OCI-LY1 (cell line): ENCODE results near the gene PSMD1.

Experiments
- H2AFZ ChIP-seq: fragments of 200-600 bp; sonication (generic), shearing (Covaris generic); 2 replicates; pipeline ENCODE4 v1.6.0; 2014; ENCODE audit warnings: antibody characterized with exemption, mild to moderate bottlenecking, low read length
- H3F3A ChIP-seq: fragments of 200-600 bp; sonication (generic), shearing (Covaris generic); 2 replicates; pipeline ENCODE4 v1.6.0; 2014; ENCODE audit warnings: mild to moderate bottlenecking, antibody characterized with exemption, low read length, moderate library complexity; ENCODE audit not compliant: insufficient read depth
- H3K27ac ChIP-seq: fragments of 200-600 bp; sonication (generic); 2 replicates; pipeline ENCODE4 v1.5.1; 2014; ENCODE audit warnings: low read length, mixed run types, mild to moderate bottlenecking, low read depth; ENCODE audit not compliant: poor library complexity, severe bottlenecking
- H3K27me3 ChIP-seq: fragments of 200-600 bp; sonication (generic); 2 replicates; pipeline ENCODE4 v1.6.0; 2014; ENCODE audit warnings: antibody characterized with exemption, mild to moderate bottlenecking, low read length, moderate library complexity; ENCODE audit not compliant: insufficient read depth
- H3K36me3 ChIP-seq: fragments of 200-600 bp; sonication (generic); 2 replicates; pipeline ENCODE4 v1.6.1; 2014; ENCODE audit warnings: mild to moderate bottlenecking, antibody characterized with exemption, low read length, moderate library complexity, mixed read lengths; ENCODE audit not compliant: insufficient read depth
- H3K4me1 ChIP-seq: fragments of 200-600 bp; sonication (generic); 2 replicates; pipeline ENCODE4 v1.5.1; 2014; ENCODE audit warnings: mild to moderate bottlenecking, low read length, moderate library complexity; ENCODE audit not compliant: insufficient read depth, severe bottlenecking
- H3K4me2 ChIP-seq: fragments of 200-600 bp; sonication (generic), shearing (Covaris generic); 2 replicates; pipeline ENCODE4 v1.6.1; 2014; ENCODE audit warnings: low read length
- H3K4me3 ChIP-seq: fragments of 200-600 bp; sonication (generic); 2 replicates; pipeline ENCODE4 v1.5.1; 2014; ENCODE audit warnings: low read length, low read depth, mild to moderate bottlenecking, mixed read lengths; ENCODE audit not compliant: poor library complexity, severe bottlenecking
- H3K79me2 ChIP-seq: fragments of 200-600 bp; shearing (Covaris generic); 2 replicates; pipeline ENCODE4 v1.6.1; 2016; ENCODE audit warnings: mixed run types, low read length, mixed read lengths; ENCODE audit not compliant: insufficient read depth
- H3K9ac ChIP-seq: fragments of 200-600 bp; sonication (generic), shearing (Covaris generic); 2 replicates; pipeline ENCODE4 v1.6.1; 2014; ENCODE audit warnings: mild to moderate bottlenecking, low read length, mixed read lengths
- H3K9me2 ChIP-seq: fragments of 200-600 bp; sonication (generic), shearing (Covaris generic); 2 replicates; pipeline ENCODE4 v1.6.1; 2014; ENCODE audit warnings: low read depth, mild to moderate bottlenecking, low read length, mixed read lengths
- H3K9me3 ChIP-seq: fragments of 200-600 bp; shearing (Covaris generic); 2 replicates; pipeline ENCODE4 v1.6.1; 2014; ENCODE audit warnings: low read length, mixed read lengths
- H4K20me1 ChIP-seq: fragments of 200-600 bp; sonication (generic), shearing (Covaris generic); 2 replicates; pipeline ENCODE4 v1.6.0; 2016; ENCODE audit warnings: mild to moderate bottlenecking, low read length; ENCODE audit not compliant: insufficient read depth
- EZH2 ChIP-seq: fragments of 200-600 bp; sonication (generic), shearing (Covaris generic); IDR thresholded peaks from 2 replicates; pipeline ENCODE4 v1.8.0; 2017; ENCODE audit warnings: borderline replicate concordance, mixed run types, mild to moderate bottlenecking, antibody characterized with exemption, low read length, moderate library complexity, mixed read lengths
- TF ChIP-seq, protein P1 (sequence below): fragments of 200-600 bp; sonication (generic), shearing (Covaris generic); IDR thresholded peaks from 2 replicates; pipeline ENCODE4 v1.5.1; 2017; ENCODE audit warnings: mild to moderate bottlenecking, antibody characterized with exemption, low read length, moderate library complexity, mixed read lengths

The PSMD1 gene

GRCh38 chr2:231118614-231118942, 61.9 kb downstream of the PSMD1 start:
- no peak overlapping the region for H3K9ac ChIP-seq

DNA sequence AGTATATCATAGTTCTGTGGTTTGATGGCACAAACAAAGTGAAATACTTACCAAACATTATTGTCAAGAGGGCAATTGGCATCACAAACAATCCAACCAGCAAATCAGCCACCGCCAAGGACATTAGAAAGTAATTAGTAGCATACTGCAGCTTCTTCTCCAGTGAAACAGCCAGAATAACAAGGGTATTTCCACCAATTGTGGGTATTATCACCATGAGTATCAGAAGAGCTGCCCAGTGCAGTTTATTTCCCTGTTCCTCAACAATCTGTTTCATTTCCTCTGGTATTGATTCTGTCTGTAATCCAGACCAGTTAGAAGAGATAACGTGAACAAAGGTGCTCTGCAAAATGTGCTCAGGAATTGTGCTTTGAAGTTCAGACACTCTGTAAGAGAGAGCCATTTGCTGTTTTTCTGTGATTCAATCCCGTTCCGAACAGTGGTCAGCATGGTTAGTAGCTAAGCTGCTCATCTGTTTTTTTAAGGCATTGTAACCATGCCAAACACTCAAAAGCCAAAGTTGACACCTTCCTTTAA, 66.8 kb downstream of the PSMD1 start:
- H3K36me3 ChIP-seq = 0 out of 2 replicates have a peak, but pooled peaks cover 4% of the 10 kb centered on the region
- H3K27me3 ChIP-seq = no peaks in the 10 kb centered on the region
- H4K20me1 ChIP-seq = no peaks in the 10 kb centered on the region
- H3K79me2 ChIP-seq = no peaks in the 10 kb centered on the region
- no peaks in the 10 kb centered on the region for H3K9me3 ChIP-seq
- H3F3A ChIP-seq = no peaks in the 10 kb centered on the region
- H3K9me2 ChIP-seq = no peaks in the 10 kb centered on the region
- H3K9ac ChIP-seq = no peak overlapping the region
- H3K27ac ChIP-seq = no peak overlapping the region
- TF ChIP-seq, protein P1, sequence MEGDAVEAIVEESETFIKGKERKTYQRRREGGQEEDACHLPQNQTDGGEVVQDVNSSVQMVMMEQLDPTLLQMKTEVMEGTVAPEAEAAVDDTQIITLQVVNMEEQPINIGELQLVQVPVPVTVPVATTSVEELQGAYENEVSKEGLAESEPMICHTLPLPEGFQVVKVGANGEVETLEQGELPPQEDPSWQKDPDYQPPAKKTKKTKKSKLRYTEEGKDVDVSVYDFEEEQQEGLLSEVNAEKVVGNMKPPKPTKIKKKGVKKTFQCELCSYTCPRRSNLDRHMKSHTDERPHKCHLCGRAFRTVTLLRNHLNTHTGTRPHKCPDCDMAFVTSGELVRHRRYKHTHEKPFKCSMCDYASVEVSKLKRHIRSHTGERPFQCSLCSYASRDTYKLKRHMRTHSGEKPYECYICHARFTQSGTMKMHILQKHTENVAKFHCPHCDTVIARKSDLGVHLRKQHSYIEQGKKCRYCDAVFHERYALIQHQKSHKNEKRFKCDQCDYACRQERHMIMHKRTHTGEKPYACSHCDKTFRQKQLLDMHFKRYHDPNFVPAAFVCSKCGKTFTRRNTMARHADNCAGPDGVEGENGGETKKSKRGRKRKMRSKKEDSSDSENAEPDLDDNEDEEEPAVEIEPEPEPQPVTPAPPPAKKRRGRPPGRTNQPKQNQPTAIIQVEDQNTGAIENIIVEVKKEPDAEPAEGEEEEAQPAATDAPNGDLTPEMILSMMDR = no peak
- TF ChIP-seq EZH2 = no peak
- peaks cover 7% of the 10 kb centered on the region for H3K4me1 ChIP-seq
- no peak overlapping the region for H2AFZ ChIP-seq
- no peak overlapping the region for H3K4me2 ChIP-seq
- no peak overlapping the region for H3K4me3 ChIP-seq

More at GRCh38 chr2:231118614-231118942, 61.9 kb downstream of the PSMD1 start:
- Histone ChIP-seq H3K9me3 (no peaks in the 10 kb centered on the region), H3K36me3 (peaks cover 15% of the 10 kb centered on the region; the same call in 1 of the 2 replicates), H2AFZ (no peak overlapping the region), H3K27ac (no peak overlapping the region), H3K9me2 (no peaks in the 10 kb centered on the region), H4K20me1 (no peaks in the 10 kb centered on the region), H3K4me2 (no peak overlapping the region), H3K4me3 (no peak overlapping the region), H3K79me2 (no peaks in the 10 kb centered on the region), H3K27me3 (no peaks in the 10 kb centered on the region), H3F3A (0 out of 2 replicates have a peak, but pooled peaks cover 4% of the 10 kb centered on the region), H3K4me1 (no peaks in the 10 kb centered on the region)
- TF ChIP-seq EZH2 = no peak
- TF ChIP-seq, protein P1 = no peak

DNA sequence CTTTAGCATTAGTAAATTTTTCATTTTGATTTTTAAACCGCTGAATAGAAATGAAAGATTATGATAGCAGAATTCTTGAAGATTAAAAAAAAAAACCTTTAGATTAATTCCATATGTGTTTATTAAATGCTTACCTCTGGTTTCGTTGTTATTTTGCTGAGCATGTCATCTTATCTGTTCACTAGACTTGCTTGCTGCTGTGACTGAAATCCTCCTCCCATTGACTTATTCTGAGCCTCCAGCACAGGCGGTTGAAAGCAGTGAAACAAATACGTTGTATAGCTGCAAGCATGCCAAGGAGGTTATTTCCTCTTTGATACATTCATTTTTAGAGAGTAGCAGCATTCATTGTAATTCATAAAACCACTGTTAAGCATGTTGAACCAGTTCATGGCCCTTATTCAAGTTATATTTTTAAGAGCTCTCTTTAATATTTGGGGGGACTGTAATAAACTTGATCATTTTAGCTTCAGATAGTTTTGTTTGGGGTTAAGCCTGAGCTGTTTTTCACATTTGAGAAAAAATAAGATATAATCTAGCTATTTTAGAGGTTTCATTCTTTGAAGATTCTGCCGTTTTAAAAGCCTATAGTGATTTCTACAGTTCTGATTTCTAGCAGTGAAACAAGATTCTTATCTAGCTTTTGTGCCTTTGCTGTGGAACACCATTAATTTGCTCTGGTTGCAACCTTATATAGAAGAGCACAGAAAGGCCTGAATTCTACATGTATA, 68.3 kb downstream of the PSMD1 start, which contains the start of gene HTR2B:
HTR2B (minus strand) TSS at position 205 of the 731 bp plus-strand sequence. CDS start 1,278 bp downstream, outside the sequence.
- peaks cover 7% of the 10 kb centered on the region for H3K4me1 ChIP-seq
- no peaks in the 10 kb centered on the region for H3F3A ChIP-seq
- no peak within 1 kb of the TSS for H3K4me3 ChIP-seq
- no peaks in the 10 kb centered on the region for H3K79me2 ChIP-seq
- TF ChIP-seq, protein P1 = no peak
- no peak for TF ChIP-seq EZH2
- H3K9me3 ChIP-seq = no peaks in the 10 kb centered on the region
- H3K4me2 ChIP-seq = no peak within 1 kb of the TSS
- H3K36me3 ChIP-seq = no peaks in the 10 kb centered on the region
- H2AFZ ChIP-seq = no peak within 1 kb of the TSS
- H4K20me1 ChIP-seq = no peaks in the 10 kb centered on the region
- no peak within 1 kb of the TSS for H3K27ac ChIP-seq
- no peaks in the 10 kb centered on the region for H3K27me3 ChIP-seq
- no peaks in the 10 kb centered on the region for H3K9me2 ChIP-seq
- H3K9ac ChIP-seq = no peak within 1 kb of the TSS
